ENCODE results near the gene RAB11FIP3.

Gene RAB11FIP3

DNA sequence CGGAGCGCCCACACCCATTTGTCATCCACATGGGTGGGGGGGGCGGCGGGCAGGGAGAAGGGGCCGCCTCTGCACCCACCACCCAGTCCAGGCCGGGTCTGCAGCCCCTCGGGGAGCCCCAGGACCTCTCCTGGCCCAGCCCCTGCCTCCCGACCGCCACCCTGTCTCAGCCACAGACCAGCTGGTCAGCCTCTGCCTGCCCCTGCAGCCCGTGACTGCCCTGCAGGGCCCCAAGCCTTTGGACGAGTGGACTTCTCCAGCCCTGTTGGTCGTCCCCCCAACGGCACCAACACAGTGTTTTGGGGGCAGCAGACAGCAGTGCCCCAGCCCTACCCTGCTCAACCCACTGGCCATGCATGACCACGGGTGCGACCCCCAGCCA lies 136.0 kb downstream of the RAB11FIP3 start:
- no peak overlapping the region for H3K4me3 ChIP-seq (ENCODE audit: low read length)
- no peak for DNase-seq (ENCODE audit: low read depth)
- TF ChIP-seq, protein P1, sequence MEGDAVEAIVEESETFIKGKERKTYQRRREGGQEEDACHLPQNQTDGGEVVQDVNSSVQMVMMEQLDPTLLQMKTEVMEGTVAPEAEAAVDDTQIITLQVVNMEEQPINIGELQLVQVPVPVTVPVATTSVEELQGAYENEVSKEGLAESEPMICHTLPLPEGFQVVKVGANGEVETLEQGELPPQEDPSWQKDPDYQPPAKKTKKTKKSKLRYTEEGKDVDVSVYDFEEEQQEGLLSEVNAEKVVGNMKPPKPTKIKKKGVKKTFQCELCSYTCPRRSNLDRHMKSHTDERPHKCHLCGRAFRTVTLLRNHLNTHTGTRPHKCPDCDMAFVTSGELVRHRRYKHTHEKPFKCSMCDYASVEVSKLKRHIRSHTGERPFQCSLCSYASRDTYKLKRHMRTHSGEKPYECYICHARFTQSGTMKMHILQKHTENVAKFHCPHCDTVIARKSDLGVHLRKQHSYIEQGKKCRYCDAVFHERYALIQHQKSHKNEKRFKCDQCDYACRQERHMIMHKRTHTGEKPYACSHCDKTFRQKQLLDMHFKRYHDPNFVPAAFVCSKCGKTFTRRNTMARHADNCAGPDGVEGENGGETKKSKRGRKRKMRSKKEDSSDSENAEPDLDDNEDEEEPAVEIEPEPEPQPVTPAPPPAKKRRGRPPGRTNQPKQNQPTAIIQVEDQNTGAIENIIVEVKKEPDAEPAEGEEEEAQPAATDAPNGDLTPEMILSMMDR (conservative IDR thresholded peaks at IDR 0.05; ENCODE audit: low read depth, low read length) = no peak

GRCh38 chr16:561957-562938 lies 136.8 kb downstream of the RAB11FIP3 start:
- TF ChIP-seq, protein P1 (conservative IDR thresholded peaks at IDR 0.05; ENCODE audit: low read depth, low read length) = no peak
- no peak overlapping the region for H3K4me3 ChIP-seq (ENCODE audit: low read length)

DNA sequence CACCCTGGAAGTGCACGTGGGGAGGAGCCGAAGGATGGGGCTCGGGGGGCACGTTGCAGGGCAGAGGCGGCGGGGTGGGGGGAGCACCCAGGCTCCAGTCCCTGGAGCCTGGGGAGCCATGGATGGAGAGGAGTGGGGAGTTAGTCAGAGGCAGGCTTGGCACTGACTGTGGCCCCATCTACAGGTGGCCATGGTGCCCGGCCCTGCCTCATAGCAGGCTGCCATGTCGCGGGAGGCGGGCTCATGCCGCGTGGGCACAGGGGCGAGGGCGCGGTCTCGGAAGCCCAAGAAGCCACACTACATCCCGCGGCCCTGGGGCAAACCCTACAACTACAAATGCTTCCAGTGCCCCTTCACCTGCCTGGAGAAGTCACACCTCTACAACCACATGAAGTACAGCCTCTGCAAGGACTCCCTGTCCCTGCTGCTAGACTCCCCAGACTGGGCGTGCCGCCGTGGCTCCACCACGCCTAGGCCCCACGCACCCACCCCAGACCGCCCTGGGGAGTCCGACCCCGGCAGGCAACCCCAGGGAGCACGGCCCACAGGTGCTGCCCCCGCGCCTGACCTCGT lies 137.7 kb downstream of the RAB11FIP3 start:
- DNase-seq (ENCODE audit: low read depth) = no peak
- TF ChIP-seq, protein P1 (conservative IDR thresholded peaks at IDR 0.05; ENCODE audit: low read depth, low read length) = no peak
- no peak overlapping the region for H3K4me3 ChIP-seq (ENCODE audit: low read length)

More at GRCh38 chr16:561957-562938, 136.8 kb downstream of the RAB11FIP3 start:
- DNase-seq (ENCODE audit: low read depth) = no peak

- no peak overlapping the region for H3K4me3 ChIP-seq (ENCODE audit: low read length)
- TF ChIP-seq, protein P1 (conservative IDR thresholded peaks at IDR 0.05; ENCODE audit: low read depth, low read length) = no peak
Observed at GRCh38 chr16:564690-565418, 139.4 kb downstream of the RAB11FIP3 start.

GRCh38 chr16:565419-566330 lies 140.2 kb downstream of the RAB11FIP3 start:
- no peak overlapping the region for H3K4me3 ChIP-seq (ENCODE audit: low read length)
- TF ChIP-seq, protein P1 (conservative IDR thresholded peaks at IDR 0.05; ENCODE audit: low read depth, low read length) = no peak
- no peak for DNase-seq (ENCODE audit: low read depth)

More at GRCh38 chr16:564690-565418, 139.4 kb downstream of the RAB11FIP3 start:
- DNase-seq (ENCODE audit: low read depth) = no peak
